Motor neuron (in vitro differentiated cells): ENCODE measurements around the gene ARHGEF19. TPM values are rescaled to one million over a fixed set of nuclear protein-coding genes. Genes with fewer than 3 reads are reported as not detected.

Source experiments
- ATAC-seq, 8 experiments: fragments of 200-7000 bp; cut with Tn5 transposase; replicated peaks in 6 of 8; 2 replicates each; pipeline ENCODE4 v1.8.0; 2021; ENCODE audit warnings: mild to moderate bottlenecking in 8 of 8, moderate library complexity in 8 of 8
- H3K27ac ChIP-seq, 2 donors: fragments of 250-450 bp; sonication (Bioruptor Pico); 2 replicates each; pipeline ENCODE4 v1.9.0; 2021; ENCODE audit warnings: antibody characterized with exemption in 2 of 2, mild to moderate bottlenecking in 2 of 2, moderate library complexity in 1 of 2
- H3K4me1 ChIP-seq, 2 donors: fragments of 250-450 bp; sonication (Bioruptor Pico); replicated peaks in 1 of 2; 2 replicates each; pipeline ENCODE4 v1.6.1; 2021; ENCODE audit warnings: antibody characterized with exemption in 2 of 2, mild to moderate bottlenecking in 2 of 2, moderate library complexity in 1 of 2
- H3K4me3 ChIP-seq, 5 donors: fragments of 250-450 bp; sonication (Bioruptor Pico); 2 replicates each; pipeline ENCODE4 v1.9.0; 2021; ENCODE audit warnings: antibody characterized with exemption in 5 of 5, mild to moderate bottlenecking in 5 of 5, moderate library complexity in 4 of 5
- WGBS, 10 experiments: fragments of 450-650 bp; shearing (Covaris generic); methylation state at CpG; one replicate each; pipeline ENCODE4 v1.0.0; 2022; 5-methylcytosine and 5-hydroxymethylcytosine counted together
- in situ Hi-C, 9 experiments: fragments of 400-800 bp; cut with MboI; loops; one replicate each; pipeline ENCODE4 v1.15.0; 2021; ENCODE audit warnings: low sequenced_read_pairs in 9 of 9, low pct_unique_long_range_greater_than_20kb in 2 of 9; ENCODE audit not compliant: unreplicated experiment in 9 of 9
- total RNA-seq, 8 experiments: library from RNA; unstranded; fragments of 300-600 nt; gene quantifications; 2 replicates each; pipeline versions ENCODE4 v1.2.3 to v1.2.4, GENCODE V29; 2022

Gene ARHGEF19
- total RNA-seq, 8 experiments from 2014 or later, result 2.1 to 10.6 (median 5.9) TPM

DNA sequence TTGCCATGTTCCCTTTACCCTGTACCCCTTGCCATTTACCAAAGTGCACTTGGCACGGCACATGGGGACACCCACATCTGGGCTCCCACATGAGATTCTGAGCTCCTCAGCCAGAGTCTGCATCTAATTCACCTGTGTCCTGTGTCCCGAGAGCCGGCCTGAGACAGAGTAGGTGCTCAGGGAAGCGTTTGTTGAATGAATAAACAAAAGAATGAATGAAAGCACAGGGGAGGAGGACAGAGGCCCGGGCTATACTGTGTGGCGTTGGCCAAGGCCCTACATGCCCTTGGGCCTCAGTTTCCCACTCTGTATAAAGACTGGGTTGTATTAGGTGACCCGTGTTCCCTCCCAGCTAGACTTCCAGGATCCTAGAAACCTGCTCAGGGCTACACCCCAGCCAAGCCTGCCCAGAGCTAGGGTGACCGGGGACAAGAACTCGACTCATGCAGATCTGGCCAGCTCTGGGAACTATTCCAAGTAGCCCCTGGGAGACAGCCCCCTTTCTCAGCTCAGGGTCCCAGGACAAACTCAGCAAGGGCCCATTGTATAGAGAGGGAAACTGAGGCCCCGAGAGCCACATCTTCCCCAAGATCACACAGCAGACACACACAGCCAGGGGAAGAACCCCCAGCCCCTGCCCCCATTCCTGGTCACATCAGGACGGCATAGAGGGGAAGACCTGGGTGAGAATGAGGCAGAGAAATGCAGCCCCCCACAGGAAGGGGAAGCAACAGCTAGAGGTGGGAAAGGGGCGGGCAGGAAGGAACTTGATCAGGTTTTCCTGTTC, 62.6 kb downstream of the ARHGEF19 start:
- in situ Hi-C loops, result no loop called here
- WGBS, 10 experiments, result 91 to 100% (median 99%) methylated on average over 1 to 10 of the region's 12 CpGs; no CpG with 5 or more reads in 2 of the 10 experiments
- H3K27ac ChIP-seq, result no peak overlapping the region
- no peak for ATAC-seq
- peaks cover 44 to 67% of the 10 kb centered on the region in 2 donors for H3K4me1 ChIP-seq
- H3K4me3 ChIP-seq, result no peak overlapping the region

DNA sequence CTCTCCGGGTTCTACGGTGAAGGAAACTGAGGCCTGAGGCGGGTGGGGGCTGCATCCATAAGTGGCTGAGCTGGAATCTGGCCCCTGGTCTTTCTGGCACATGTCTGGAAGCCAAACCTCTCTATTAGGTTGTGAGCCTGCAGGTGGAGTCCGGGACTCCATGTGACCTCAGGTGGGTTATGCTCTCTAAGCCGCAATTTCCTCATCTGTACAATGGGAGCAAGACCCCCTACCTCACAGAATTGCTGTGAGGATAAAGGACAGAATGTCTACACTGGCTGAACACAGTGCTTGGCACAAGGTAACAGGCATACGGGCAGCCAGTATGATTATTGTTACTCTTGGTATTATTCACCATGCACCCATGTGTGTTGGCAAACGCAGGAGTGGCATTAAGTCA, 63.3 kb downstream of the ARHGEF19 start:
- no peak for ATAC-seq
- in situ Hi-C loops, result no loop called here
- H3K27ac ChIP-seq, result no peak overlapping the region
- 40 to 98% (median 93%) methylated on average over 1 to 7 of the region's 7 CpGs; no CpG with 5 or more reads in 5 of the 10 experiments for WGBS, 10 experiments
- peaks cover 43 to 67% of the 10 kb centered on the region in 2 donors for H3K4me1 ChIP-seq
- H3K4me3 ChIP-seq, result no peak overlapping the region

DNA sequence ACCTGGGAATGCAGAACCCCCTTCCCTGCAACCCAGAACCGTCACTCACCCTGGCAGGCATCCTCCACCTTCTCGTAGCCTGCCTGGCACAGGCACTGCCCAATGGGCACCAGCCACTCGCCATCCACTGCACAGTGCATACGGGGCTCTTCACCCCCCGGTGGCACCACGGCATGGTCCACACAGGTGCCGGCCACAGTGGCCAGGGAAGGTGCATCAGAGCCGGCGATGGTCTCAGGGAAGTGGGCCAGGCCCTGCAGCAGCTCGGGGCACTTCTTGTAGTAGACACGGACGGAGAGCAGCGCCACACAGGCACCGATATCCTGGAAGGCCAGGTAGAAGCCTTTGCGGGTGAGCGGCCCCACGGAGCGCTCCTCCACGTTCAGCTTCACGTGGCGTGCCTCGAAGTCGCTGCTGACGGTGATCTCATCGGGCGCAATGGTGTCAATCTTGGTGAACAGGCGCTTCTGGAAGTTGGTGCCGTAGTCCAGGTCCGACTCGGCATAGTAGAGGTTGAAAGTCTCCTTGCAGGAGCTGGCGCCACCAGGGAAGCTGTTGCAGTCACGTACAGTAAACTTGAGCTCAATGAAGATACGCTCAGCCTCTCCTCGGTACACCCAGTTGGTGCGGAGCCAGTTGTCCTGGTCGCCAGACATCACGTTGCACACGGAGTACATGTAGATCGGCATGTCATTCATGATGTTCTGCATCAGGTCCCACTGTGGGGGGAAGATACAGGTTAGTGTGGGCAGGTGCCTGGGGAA, 63.9 kb downstream of the ARHGEF19 start:
- 75 to 100% (median 90%) methylated on average over 3 to 24 of the region's 39 CpGs; no CpG with 5 or more reads in 3 of the 10 experiments for WGBS, 10 experiments
- no peak for ATAC-seq
- Histone ChIP-seq H3K4me3 (no peak overlapping the region), H3K4me1 (peaks cover 39 to 66% of the 10 kb centered on the region in 2 donors), H3K27ac (no peak overlapping the region)
- in situ Hi-C loops, result no loop called here

Other genes starting within 250 kb of the ARHGEF19 start
- gene ZBTB17, start 236.6 kb downstream of the ARHGEF19 start, total RNA-seq, result 10 to 100 TPM; 18.2 to 48.9 (median 38.4) TPM
- gene SRARP, start 208.4 kb downstream of the ARHGEF19 start, total RNA-seq, result under 1 TPM in 7 of 8 experiments, not detected in 1; 0.05 to 0.52 (median 0.15) TPM
- gene HSPB7, start 194.6 kb downstream of the ARHGEF19 start, total RNA-seq, result 1 to 10 TPM in 1 of 8 experiments, under 1 TPM in 7; 0.11 to 1.6 (median 0.47) TPM
- under 1 TPM in 2 of 8 experiments, not detected in 6; 0.04 to 0.35 TPM for gene CLCNKA, start 190.6 kb downstream of the ARHGEF19 start, total RNA-seq
- gene CLCNKB, start 168.9 kb downstream of the ARHGEF19 start, total RNA-seq, result under 1 TPM in 5 of 8 experiments, not detected in 3; 0.09 to 0.43 (median 0.21) TPM
- gene FAM131C, start 139.0 kb downstream of the ARHGEF19 start, total RNA-seq, result 1 to 10 TPM in 5 of 8 experiments, under 1 TPM in 2, not detected in 1; 0.20 to 3.6 (median 1.1) TPM
- gene EPHA2, start 56.6 kb downstream of the ARHGEF19 start, total RNA-seq, result 10 to 100 TPM in 2 of 8 experiments, 1 to 10 TPM in 6; 4.2 to 15.1 (median 7.3) TPM
- gene CPLANE2, start 24.5 kb upstream of the ARHGEF19 start, total RNA-seq, result 10 to 100 TPM in 4 of 8 experiments, 1 to 10 TPM in 4; 5.0 to 14.4 (median 10.1) TPM
- gene FBXO42, start 139.8 kb upstream of the ARHGEF19 start, total RNA-seq, result 10 to 100 TPM; 10.0 to 27.6 (median 23.2) TPM
- gene SZRD1, start 154.6 kb upstream of the ARHGEF19 start, total RNA-seq, result 10 to 100 TPM; 37.9 to 82.0 (median 53.0) TPM
- gene SPATA21, start 224.8 kb upstream of the ARHGEF19 start, total RNA-seq, result under 1 TPM in 5 of 8 experiments, not detected in 3; 0.07 to 0.47 (median 0.11) TPM
- gene NECAP2, start 228.1 kb upstream of the ARHGEF19 start, total RNA-seq, result 10 to 100 TPM; 23.9 to 77.3 (median 47.2) TPM